Measurements from ENCODE around the gene ST8SIA4.

Gene ST8SIA4

GRCh38 chr5:100800562-100800961, 102.5 kb downstream of the ST8SIA4 start:
- H3K36me3 ChIP-seq (replicated peaks): no peaks in the 10 kb centered on the region
- in situ Hi-C loops (cut with HindIII; ENCODE audit: low pct_ligation_motif_present, low sequenced_read_pairs): no loop called here

GRCh38 chr5:100799166-100799565, 103.9 kb downstream of the ST8SIA4 start:
- in situ Hi-C loops (cut with HindIII; ENCODE audit: low pct_ligation_motif_present, low sequenced_read_pairs): no loop called here
- no peak for TF ChIP-seq CTCF (IDR thresholded peaks at IDR 0.05; ENCODE audit: low read depth, low read length, missing control alignments)
- no peak for DNase-seq
- Histone ChIP-seq H3K4me3 (ENCODE audit: low read depth, low read length) (no peak overlapping the region), H3K36me3 (replicated peaks) (no peaks in the 10 kb centered on the region), H3K27ac (no peak overlapping the region), H3K27me3 (replicated peaks) (no peaks in the 10 kb centered on the region)

More at GRCh38 chr5:100800562-100800961, 102.5 kb downstream of the ST8SIA4 start:
- TF ChIP-seq CTCF (IDR thresholded peaks at IDR 0.05; ENCODE audit: low read depth, low read length, missing control alignments): no peak
- no peak for DNase-seq
- Histone ChIP-seq H3K27ac (no peak overlapping the region), H3K4me3 (ENCODE audit: low read depth, low read length) (no peak overlapping the region), H3K27me3 (replicated peaks) (no peaks in the 10 kb centered on the region)

- Histone ChIP-seq H3K4me3 (ENCODE audit: low read depth, low read length) (no peak overlapping the region), H3K36me3 (replicated peaks) (no peaks in the 10 kb centered on the region), H3K27me3 (replicated peaks) (no peaks in the 10 kb centered on the region), H3K27ac (no peak overlapping the region)
- DNase-seq: peak; percentile 57
- in situ Hi-C loops (cut with HindIII; ENCODE audit: low pct_ligation_motif_present, low sequenced_read_pairs): no loop called here
- TF ChIP-seq CTCF (IDR thresholded peaks at IDR 0.05; ENCODE audit: low read depth, low read length, missing control alignments): no peak
Observed at GRCh38 chr5:100797861-100798260, 105.2 kb downstream of the ST8SIA4 start.

- DNase-seq: no peak
- H3K4me3 ChIP-seq (ENCODE audit: low read depth, low read length): no peak overlapping the region
- in situ Hi-C loops (cut with HindIII; ENCODE audit: low pct_ligation_motif_present, low sequenced_read_pairs): no loop called here
Observed at GRCh38 chr5:100796851-100797250, 106.2 kb downstream of the ST8SIA4 start.

GRCh38 chr5:100794844-100795243, 108.2 kb downstream of the ST8SIA4 start:
- Histone ChIP-seq H3K4me3 (ENCODE audit: low read depth, low read length) (no peak overlapping the region), H3K36me3 (replicated peaks) (no peaks in the 10 kb centered on the region), H3K27me3 (replicated peaks) (no peaks in the 10 kb centered on the region), H3K27ac (no peak overlapping the region)
- in situ Hi-C loops (cut with HindIII; ENCODE audit: low pct_ligation_motif_present, low sequenced_read_pairs): no loop called here
- TF ChIP-seq CTCF (IDR thresholded peaks at IDR 0.05; ENCODE audit: low read depth, low read length, missing control alignments): no peak
- DNase-seq: no peak

More at GRCh38 chr5:100796851-100797250, 106.2 kb downstream of the ST8SIA4 start:
- Histone ChIP-seq H3K36me3 (replicated peaks) (no peaks in the 10 kb centered on the region), H3K27ac (no peak overlapping the region), H3K27me3 (replicated peaks) (no peaks in the 10 kb centered on the region)
- no peak for TF ChIP-seq CTCF (IDR thresholded peaks at IDR 0.05; ENCODE audit: low read depth, low read length, missing control alignments)

- H3K27me3 ChIP-seq (replicated peaks): no peaks in the 10 kb centered on the region
- TF ChIP-seq CTCF (IDR thresholded peaks at IDR 0.05; ENCODE audit: low read depth, low read length, missing control alignments): no peak
- in situ Hi-C loops (cut with HindIII; ENCODE audit: low pct_ligation_motif_present, low sequenced_read_pairs): no loop called here
- no peak overlapping the region for H3K4me3 ChIP-seq (ENCODE audit: low read depth, low read length)
- no peaks in the 10 kb centered on the region for H3K36me3 ChIP-seq (replicated peaks)
- no peak overlapping the region for H3K27ac ChIP-seq
- no peak for DNase-seq
Observed at GRCh38 chr5:100794218-100794617, 108.9 kb downstream of the ST8SIA4 start.

Data from brain microvascular endothelial cell (primary cell).